GM11168 (cell line): Measurements from ENCODE around the gene CPSF6.
"Not testable (repeated sequence)": the region's sequence is repeated elsewhere in the genome, so short reads cannot be mapped to it uniquely, and the experiment has no call there.

Experiments
- in situ Hi-C: fragments of 300-500 bp; cut with MboI; formaldehyde crosslinking; loops from one replicate; pipeline ENCODE4 v1.12.0; 2022; ENCODE audit warnings: low sequenced_read_pairs; ENCODE audit not compliant: unreplicated experiment

Gene CPSF6

GRCh38 chr12:69317233-69317632 is 77.9 kb downstream of the CPSF6 start:
- in situ Hi-C loops, result not testable (repeated sequence)

GRCh38 chr12:69318225-69318624 is 78.9 kb downstream of the CPSF6 start:
- in situ Hi-C loops, result no loop called here

GRCh38 chr12:69321351-69321750 is 82.0 kb downstream of the CPSF6 start:
- in situ Hi-C loops, result no loop called here
